GM21526 (cell line): Measurements from ENCODE around the gene TMEM131L.

Source experiments
- ATAC-seq: cut with Tn5 transposase; IDR thresholded peaks from one replicate; pipeline ENCODE4 v1.9.1; 2021; ENCODE audit warnings: moderate library complexity; ENCODE audit not compliant: unreplicated experiment, low FRiP score

Gene TMEM131L

DNA sequence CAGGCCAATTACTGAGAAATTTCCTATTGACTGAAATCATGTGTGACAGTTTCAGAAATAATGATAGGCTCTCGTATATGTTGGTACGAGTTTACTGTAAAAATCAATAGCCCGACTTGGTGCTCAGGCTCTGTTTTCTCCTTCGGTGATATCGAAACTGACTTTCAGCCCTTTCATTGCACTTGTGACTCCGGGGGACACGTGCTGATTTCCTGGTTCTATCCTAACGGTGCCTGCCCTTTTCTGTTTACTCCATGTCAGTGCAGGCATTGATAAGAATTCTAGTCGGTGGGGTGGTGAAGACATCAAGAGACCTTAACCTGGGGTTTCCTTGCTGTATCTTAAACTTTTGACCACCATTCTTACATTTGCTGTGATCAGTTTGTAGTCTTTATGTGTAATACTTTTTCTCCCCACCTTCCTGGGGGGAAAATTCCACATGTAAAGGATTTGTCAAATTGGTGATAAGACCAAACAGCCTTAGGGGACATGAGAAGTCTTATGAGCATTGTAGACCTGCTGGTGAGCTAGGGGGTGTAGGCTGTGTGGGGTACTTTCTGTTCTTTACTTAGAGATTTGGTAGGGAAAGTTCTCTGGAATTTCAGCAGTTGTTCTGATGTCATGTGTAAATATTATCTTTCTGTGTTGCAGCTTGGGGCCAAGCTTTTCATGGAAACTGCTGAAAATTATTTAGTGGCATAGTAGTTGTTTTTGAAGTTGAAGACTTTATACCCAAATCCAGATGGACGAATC lies 52.7 kb downstream of the TMEM131L start:
- ATAC-seq = peak; percentile 31

DNA sequence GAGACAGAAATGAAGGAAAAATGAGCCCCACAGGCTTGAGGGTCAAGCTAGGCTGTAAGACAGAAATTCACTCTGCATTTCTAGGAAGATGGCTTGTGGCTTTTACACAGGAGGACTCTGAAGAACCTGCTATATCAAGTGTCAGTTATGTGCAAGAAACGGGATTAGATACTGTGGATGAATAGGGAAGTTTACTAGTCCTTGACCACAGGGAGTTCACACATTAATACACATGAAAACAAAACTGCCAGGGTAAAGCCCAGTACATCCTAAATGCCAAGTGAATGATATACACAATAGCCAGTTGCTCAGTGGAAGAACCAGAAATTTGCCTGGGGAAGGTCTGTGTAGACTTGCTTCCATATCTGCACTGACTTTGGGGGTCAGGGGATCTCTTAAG lies 53.5 kb downstream of the TMEM131L start:
- no peak for ATAC-seq

DNA sequence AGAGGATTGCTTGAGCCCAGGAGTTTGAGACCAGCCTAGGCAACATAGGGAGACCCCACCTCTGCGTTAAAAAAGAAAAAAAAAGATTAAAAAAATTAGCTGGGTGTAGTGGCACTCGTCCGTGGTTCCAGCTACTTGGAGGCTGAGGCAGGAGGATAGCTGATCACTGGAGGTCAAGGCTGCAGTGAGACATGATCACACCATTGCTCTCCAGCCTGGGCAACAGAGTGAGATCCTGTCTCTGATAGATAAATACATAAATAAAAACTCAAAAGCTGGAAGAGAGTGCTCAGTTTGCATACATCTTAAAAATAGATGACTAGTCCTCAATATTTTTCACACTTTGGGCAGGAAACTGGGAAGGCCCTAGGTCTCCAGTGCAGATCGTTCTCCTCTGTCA lies 54.1 kb downstream of the TMEM131L start:
- ATAC-seq = no peak

DNA sequence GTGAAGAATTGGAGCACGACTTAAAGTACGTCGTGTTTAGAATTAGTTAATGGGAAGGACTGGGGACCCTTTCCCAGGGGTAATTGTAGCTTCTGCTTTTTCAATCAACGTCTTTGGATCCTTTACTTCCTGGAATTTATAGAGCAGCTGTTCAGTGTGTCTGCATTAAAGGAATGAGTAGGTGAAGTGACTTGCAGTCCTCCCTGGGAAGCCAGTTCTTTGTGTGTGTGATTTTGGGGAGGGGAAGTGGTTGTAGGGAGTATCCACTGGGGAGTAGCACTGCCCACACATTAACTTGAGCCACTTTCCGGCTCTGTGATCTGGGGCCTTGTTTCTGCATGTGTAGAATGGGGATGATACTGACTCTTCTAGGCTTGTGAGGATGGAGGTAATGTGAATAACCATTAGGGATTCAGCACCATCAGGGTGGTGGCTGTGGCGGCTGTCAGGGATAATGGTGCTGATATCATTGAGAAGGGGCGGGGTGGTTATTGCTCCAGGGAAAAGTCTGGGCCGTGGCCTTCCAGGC lies 54.7 kb downstream of the TMEM131L start:
- ATAC-seq = peak; percentile 28

DNA sequence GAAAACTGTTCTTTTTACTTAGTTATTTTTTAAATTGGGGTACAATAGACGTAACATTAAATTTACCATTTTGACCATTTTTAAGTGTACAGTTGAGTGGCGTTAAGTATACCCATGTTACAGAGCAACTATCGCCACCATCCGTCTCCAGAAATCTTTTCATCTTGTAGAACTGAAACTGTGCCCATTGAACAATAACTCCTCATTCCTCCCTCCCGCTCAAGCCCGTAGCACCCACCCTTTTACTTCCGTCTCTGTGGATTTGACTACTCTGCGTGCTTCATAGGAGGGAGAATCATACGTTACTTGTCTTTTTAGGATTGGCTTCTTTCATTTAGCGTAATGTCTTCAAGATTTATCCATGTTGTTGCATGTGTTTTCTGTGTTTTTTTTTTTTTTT lies 55.3 kb downstream of the TMEM131L start:
- ATAC-seq = no peak

DNA sequence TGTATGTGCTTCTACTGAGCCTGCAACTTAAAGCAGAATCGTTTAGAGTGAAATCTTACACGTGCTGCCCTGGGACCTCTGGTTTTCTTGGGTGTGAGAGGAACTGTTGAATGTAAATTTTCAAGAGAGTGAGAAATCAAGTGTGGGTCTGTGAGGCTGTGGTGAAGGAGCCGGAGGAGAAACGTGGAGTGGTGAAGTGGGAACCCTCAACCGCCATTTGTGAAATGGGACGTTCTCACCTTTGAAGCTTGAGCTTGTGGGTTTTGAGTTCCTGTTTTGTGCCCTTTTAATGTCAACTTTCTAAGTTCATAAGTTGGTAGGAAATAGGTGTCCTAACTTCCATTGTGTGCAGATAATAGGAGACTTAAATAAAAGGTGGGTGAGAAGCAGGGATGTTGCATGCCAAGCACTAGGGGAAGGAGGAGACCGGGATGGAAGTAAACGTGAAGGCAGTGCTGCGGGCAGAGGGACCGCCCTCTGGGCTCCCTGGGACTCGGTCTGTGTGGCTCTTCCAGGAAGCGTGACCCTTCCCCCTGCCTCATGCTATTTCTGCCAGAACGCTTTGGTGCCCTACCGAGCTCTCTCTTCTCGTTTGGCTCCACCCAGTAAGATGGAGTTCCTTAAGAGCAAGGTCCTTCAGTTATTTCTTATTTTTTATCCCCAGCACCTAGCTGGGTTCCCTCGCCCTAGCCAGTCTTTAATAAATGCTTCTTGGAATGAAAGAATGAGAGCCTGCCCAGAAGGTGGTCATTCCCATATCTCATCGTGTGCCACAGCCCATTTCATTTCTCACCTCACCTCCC lies 56.0 kb downstream of the TMEM131L start:
- no peak for ATAC-seq

DNA sequence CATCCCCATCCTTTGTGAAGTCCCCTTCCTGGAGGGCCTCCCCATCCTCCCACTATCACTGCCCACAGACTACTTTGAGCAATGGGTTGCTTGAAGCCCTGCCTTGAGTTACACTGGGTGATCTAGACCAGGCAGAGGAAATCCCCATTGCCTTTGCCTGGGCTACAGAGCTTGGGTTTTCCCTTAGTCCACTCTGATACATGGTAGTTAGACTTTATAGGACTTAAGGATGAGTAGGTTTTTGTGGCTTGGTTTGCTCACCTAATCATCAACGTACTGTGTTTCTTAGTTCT lies 56.6 kb downstream of the TMEM131L start:
- ATAC-seq = peak; percentile 35

DNA sequence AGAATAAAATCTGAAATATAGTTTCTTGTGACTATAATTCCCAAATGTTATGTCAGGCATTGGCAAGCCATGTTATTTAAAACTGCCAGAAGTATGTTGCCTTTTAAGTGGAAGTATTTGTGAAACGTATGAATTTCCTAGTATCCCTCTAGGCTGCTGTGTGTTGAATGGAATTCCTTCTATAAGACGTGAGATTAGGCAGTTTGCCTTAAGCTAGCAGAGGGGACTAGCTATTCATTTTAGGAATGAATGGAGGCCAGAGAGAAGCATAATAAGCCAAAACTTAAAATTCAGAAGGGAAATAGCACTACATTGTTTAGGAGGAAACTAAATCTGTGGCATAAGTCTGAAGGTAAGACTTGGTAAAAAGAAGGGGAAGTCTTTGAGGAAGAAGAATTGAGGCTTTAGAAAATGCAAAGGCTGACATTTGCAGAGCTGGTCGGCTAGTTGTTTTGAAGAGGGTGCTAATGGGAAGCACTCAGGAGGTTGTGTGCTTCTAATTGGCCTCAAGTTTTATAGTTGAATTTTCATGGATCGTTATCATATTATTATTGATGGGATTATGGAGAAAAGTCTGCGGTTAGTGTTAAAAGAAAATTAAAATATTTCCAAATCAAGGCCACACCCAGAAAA lies 57.1 kb downstream of the TMEM131L start:
- no peak for ATAC-seq

DNA sequence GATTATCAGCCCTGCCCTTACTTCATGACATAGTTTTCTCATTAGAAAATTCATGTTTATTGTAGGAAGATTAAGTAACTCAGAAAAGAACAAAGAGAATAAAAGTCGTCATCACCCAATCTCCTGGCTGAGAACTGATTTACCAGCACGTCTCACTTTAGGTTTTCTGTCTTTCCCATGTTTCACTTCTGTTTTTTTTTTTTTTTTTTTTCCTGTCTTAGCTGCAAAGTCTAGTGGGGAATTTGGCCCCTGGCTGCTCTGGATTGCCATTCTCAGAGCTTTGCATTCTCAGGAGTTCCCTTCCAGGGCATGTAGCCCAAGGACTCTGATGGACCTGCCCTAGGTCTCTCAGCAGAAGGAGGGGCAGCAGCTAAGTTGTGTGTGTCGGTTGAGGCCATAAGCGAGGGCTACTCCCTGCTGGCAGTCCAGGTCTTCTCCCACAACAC lies 57.8 kb downstream of the TMEM131L start:
- no peak for ATAC-seq

DNA sequence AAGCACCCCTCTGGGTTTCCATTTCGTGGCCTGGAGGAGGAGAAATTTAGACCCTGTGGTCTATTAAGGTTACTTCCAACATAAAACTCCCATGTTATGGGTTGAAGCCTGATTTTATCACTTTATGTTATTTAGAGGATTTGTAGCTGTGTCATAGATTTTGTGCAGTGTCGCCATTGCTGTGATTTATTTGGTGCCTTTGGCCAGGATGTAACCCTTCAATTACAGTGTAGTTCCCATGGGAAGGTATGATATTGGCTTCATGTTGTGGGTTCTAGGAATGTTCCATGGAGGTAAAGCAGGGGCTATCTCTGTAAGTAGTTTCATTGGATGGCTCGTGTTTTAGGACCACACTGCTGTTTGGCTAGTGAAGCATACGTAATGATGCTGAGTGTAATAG lies 58.5 kb downstream of the TMEM131L start:
- no peak for ATAC-seq

DNA sequence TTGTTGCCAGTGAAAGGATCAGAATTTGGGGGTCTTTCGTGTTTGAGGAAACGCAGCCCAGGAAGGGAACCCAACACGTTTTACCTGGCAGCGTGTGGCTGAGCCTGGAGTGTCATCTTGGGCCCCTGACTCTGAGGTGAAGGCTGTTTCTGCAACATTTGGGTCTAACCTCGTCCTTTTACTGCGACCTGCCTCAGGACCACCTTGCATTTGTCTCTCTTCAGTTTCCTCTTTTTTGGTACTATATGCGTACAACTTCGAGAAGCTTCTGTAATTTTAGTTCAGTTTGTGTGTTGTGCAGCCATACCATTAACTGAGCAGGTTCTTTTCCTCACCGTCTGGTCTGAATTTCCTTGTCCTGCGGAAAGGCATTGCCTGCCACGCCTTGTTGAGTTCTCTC lies 61.5 kb downstream of the TMEM131L start:
- no peak for ATAC-seq

DNA sequence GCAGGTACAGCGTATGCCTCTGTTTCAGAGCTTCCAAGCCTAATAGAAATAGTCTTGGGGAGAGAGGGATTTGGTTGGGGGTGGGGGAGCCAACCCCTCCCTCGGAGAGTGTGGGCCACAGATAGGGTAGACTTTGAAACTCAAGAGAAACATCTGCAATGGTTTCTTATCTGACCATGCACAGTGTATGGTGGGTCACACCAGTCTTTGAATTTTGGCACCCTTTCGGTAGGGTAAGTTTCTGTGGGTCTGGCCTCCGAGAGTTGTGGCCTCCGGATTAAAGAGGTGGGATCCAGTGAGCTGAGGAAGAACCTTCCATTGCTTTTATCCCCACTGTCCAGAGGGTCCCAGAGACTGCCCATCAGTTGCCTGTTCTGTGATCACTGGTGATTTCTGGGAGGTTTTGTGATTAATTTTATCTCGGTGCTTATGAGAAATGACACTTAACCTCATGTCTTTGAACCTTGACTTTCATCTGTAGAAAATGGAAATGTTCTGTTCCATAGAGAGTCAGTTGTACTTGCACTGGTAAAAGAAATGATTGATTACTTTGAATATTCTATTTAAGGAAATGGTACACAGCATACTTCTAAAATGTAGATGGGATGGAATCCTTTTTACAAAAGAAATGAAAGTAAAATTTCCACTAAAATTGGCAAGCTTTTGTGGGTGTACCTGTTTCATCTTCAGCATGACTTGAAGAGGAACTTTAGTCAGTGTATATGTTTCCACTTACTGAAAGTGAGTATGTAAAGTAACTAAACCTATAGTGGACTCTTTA lies 62.7 kb downstream of the TMEM131L start:
- ATAC-seq = peak; percentile 44

DNA sequence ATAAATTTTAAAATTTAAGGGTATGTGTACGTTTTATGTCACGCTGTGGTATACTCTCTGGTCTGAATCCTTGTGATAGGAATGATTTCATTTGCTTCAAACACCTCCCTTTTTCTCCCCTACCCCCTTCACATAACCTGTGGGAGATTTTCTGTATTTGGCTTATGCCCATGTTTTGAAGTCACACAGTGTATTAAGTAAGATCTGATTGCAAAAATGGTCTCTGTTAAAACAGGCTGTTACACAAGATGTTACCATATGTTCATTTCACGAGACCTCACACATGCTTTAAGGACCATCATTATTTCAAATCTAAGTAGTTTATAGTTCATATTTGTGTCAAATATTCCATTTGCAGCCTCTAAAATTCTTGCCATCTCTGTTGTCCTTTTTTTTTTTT lies 63.5 kb downstream of the TMEM131L start:
- ATAC-seq = no peak

DNA sequence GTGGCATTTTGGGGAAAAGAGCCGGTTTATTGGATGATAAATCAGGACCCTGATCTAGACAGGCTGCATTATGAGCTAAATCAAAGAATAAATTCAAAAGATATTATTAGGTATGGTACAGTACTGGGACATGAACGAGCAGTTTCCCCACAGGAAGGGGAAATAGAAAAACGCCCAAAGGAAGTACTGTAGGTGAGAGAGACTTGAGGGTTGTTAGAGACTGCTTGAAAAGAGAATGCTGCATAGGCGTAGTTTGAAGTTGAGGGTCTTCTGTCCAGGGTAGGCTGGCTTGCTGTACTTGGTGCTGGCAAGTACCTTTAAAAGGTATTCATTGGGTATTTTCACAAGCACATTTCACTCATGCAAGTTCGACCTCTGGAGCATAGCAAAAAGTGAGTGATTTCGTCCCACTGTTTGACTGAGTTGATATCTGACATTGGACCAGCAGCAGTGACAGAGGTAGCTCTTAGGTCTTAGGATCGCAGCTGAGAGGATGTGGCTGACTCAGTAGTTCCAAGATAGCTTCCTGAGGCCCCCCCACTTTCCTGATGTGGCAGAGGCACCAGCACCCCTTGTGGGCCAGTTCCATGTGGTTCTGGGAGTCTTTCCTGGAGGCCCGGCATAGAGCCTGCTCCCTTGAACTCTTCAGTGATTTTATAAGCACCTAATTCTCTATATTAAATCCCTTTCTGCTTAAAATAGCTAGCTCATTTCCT lies 64.3 kb downstream of the TMEM131L start:
- ATAC-seq = no peak

DNA sequence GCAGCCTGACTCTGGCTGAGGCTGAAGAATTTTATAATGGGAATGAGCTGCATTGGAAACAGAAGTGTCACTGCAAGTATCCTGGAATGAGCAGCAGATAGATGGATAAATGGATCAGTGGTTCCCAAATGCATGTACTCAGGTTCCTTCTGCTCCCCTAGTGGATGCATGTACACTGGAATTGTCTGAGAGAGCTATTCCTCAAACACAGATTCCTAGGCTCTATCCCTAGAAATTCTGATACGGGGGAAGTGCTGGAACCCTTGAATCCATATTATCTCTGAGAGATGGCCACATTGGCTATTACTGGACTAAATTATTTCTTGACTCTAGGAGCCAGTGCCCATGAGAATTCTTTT lies 64.8 kb downstream of the TMEM131L start:
- ATAC-seq = no peak

DNA sequence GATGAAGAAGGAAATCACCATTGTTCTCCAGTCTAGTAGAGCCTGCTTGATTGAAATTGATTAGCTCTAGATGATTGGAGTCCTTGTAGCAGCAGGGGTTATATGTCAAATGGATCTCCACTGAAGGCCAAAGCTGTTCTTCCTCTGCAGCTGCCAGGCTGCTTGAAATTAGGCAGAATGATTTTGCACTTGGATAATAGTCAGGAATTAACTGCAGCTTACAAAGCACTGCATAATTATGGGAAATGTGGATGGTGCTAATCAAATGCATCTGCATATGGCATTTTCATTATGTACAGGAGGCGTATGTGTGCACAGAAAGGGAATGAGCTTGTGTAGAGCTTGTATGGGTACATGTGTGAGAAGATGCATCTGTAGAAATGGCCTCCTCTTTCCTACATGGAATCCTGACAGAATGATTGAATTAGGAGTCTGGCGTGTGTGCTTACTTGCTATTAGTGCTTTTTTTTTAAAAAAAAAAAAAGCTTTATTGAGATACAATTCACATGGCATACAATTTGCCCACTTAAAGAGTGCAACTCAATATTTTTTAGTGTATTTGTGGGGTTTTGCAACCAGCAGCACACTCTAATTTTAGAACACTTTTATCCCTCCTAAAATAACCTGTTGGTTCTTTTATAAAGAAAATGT lies 65.9 kb downstream of the TMEM131L start:
- no peak for ATAC-seq

DNA sequence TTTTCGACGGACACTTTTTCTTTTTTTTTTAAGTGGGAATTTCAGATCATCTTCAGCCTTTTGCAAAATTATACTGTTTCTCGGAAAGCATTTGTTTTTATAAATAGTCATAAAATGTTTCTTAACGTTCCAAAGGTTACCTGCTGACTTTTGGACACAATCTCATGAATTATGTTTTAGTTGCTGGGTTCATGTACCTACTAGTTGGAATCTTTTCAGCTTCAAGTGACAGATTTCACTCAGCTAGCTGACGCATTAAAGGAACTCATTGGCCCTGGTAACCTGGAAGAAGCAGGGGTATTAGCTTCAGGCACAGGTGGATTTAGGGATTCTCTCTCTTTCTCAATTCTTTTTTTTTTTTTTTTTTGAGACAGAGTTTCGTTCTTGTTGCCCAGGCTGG lies 66.5 kb downstream of the TMEM131L start:
- ATAC-seq = no peak

DNA sequence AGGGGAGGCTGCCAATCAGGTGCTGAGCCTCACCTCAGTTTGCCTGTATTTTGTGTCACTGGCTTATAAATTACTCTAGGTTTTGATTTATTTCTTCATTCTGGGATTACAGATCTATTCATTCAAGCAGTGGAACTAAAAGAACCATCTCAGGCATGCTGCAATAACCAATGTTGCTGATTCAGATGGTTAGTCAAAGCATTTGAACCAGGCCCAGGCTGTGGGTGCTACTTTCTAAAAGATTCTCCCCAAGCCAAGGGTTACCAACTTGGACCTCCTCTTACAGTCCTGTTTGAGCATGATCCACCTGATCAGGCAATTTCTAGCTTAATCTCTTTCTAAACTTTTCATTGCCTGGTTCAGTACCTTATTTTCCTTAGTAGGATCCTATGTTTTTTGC lies 67.2 kb downstream of the TMEM131L start:
- ATAC-seq = no peak

DNA sequence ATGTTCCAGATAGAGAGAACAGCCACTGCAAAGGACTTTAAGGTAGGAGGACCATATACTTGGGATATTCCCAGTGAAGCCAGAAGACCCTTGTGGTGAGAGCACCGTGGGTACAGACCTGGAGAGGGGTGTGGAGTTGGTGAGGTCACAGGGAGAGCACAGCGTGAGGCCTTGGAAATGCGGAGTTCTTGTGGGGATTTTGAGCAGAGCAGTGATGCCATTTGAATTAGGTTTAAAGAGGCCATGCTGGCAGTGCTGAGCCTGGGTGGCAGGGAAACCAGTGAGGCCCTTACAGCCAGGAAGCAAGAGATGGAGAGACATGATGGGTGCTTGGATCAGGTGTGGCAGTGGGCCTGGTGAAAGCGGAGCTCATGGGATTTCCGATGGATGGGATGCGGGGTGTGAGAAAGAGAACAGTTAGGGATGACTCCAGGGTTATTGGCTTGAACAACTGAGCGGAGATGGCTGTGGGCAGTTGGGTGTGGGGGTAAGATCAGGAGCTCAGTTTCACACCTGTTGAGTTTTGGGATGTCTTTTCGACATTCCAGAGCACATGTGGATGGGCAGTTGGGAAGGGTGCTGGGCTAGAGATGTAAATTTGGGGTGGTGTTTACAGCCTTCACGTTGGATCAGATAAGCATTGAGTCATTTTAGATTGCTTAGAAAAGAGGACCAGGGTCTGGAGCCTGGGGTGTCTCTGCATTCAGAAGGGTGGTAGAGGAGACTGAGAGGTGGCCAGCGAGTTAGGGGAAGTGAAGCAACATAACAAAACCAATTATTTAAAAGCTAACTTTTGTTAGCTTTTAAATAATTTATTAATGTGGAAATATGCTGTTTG lies 68.9 kb downstream of the TMEM131L start:
- ATAC-seq = no peak
